Posterior cingulate gyrus (tissue), 11 donors: Measurements from ENCODE around the gene FNBP1L.

Experiments used
- DNase-seq, 10 donors: peaks; one replicate each; pipeline versions ENCODE4 v3.0.0 to v3.0.0-alpha.2; 2020 to 2021; ENCODE audit warnings: mixed read lengths in 3 of 10
- intact Hi-C: fragments of 100-400 bp; cut with DNase I; formaldehyde crosslinking; loops from one replicate; pipeline ENCODE4 v1.15.1; 2023

FNBP1L gene

DNA sequence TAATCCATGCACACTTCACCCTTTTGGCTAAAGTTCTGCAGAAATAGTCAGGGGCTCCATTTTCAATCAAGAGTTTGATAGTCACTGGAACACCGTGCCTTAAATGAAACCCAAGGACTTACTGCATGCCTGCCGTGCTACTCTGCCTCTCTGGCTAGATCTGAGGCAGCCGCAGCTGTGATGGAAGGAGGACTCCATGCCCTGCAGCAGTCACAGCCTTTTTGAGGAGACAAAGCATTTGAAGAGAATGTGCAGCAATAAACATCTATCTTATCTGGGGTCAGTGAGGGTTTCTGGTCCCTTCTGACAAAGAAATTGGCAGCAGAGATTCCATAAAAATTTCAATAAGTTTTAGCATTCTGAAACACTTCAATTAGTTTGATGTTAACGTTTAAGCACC lies 155.7 kb downstream of the FNBP1L start:
- intact Hi-C loops = no loop called here
- no peak for DNase-seq
